WTC11 (cell line): Measurements from ENCODE around the gene GALNT17. TPM values are rescaled to one million over a fixed set of nuclear protein-coding genes. Genes with fewer than 3 reads are reported as not detected.
A peak's percentile ranks its signal among the peaks of the same experiment; 100 is the strongest.

Source experiments
- ATAC-seq: fragments of 200-7000 bp; cut with Tn5 transposase; 2 replicates; pipeline ENCODE4 v1.10.0; 2021; ENCODE audit warnings: mild to moderate bottlenecking, moderate library complexity
- CTCF ChIA-PET: fragments of 300-600 bp; sonication (Branson Sonifier 250); formaldehyde crosslinking; loops from one replicate; lab custom pipeline; 2021; ENCODE audit warnings: antibody characterized with exemption; lab: Charles Lee
- POLR2A ChIA-PET: fragments of 350-600 bp; sonication (Branson Sonifier 250); formaldehyde crosslinking; loops from one replicate; lab custom pipeline; 2021; ENCODE audit warnings: antibody characterized with exemption; lab: Charles Lee
- DNase-seq: peaks from one replicate; pipeline ENCODE4 v3.0.0; 2021; ENCODE audit warnings: low spot score
- H3K27ac Mint-ChIP-seq: 2 replicates; pipeline ENCODE4 v1.8.0; 2021; ENCODE audit warnings: mixed read lengths
- H3K27me3 Mint-ChIP-seq: 2 replicates; pipeline ENCODE4 v1.8.0; 2021; ENCODE audit warnings: low read depth, mild to moderate bottlenecking, moderate library complexity, mixed read lengths
- H3K36me3 Mint-ChIP-seq: 2 replicates; pipeline ENCODE4 v1.8.0; 2021; ENCODE audit warnings: mixed read lengths
- H3K4me1 Mint-ChIP-seq: 2 replicates; pipeline ENCODE4 v1.8.0; 2022; ENCODE audit warnings: mixed read lengths
- H3K4me3 Mint-ChIP-seq: 2 replicates; pipeline ENCODE4 v1.8.0; 2021; ENCODE audit warnings: mild to moderate bottlenecking, moderate library complexity, mixed read lengths
- H3K9me3 Mint-ChIP-seq: 2 replicates; pipeline ENCODE4 v1.8.0; 2021; ENCODE audit warnings: mixed read lengths
- ATF1 ChIP-seq: sonication (generic); formaldehyde crosslinking; IDR thresholded peaks from 2 replicates; pipeline ENCODE4 v1.8.1; 2023; ENCODE audit warnings: mild to moderate bottlenecking, moderate library complexity, missing genetic modification reagents
- CREM ChIP-seq: sonication (generic); formaldehyde crosslinking; IDR thresholded peaks from 2 replicates; pipeline ENCODE4 v1.8.1; 2022; ENCODE audit warnings: mild to moderate bottlenecking, missing genetic modification reagents, moderate library complexity
- EMX1 ChIP-seq: fragments of 250-450 bp; sonication (Bioruptor Pico); IDR thresholded peaks from 2 replicates; pipeline ENCODE4 v1.8.0; 2021; ENCODE audit warnings: mild to moderate bottlenecking
- KAT7 ChIP-seq: sonication (generic); formaldehyde crosslinking; IDR thresholded peaks from 2 replicates; pipeline ENCODE4 v1.8.1; 2023; ENCODE audit warnings: missing genetic modification reagents, mild to moderate bottlenecking, borderline replicate concordance
- MXD4 ChIP-seq: fragments of 250-450 bp; sonication (Bioruptor Pico); IDR thresholded peaks from 2 replicates; pipeline ENCODE4 v1.8.0; 2021; ENCODE audit warnings: mild to moderate bottlenecking, moderate library complexity, borderline replicate concordance
- NFATC4 ChIP-seq: fragments of 250-450 bp; sonication (Bioruptor Pico); IDR thresholded peaks from 2 replicates; pipeline ENCODE4 v1.9.0; 2021; ENCODE audit warnings: mild to moderate bottlenecking
- NFYB ChIP-seq: sonication (generic); formaldehyde crosslinking; conservative IDR thresholded peaks from 2 replicates; pipeline ENCODE4 v1.8.0; 2022; ENCODE audit warnings: low read depth, missing genetic modification reagents
- NR1H2 ChIP-seq: sonication (generic); formaldehyde crosslinking; IDR thresholded peaks from 2 replicates; pipeline ENCODE4 v1.9.0; 2021; ENCODE audit warnings: mild to moderate bottlenecking, moderate library complexity, missing genetic modification reagents
- SMAD3 ChIP-seq: sonication (generic); formaldehyde crosslinking; IDR thresholded peaks from 2 replicates; pipeline ENCODE4 v1.8.0; 2022; ENCODE audit warnings: missing genetic modification reagents, mild to moderate bottlenecking, borderline replicate concordance
- SMAD4 ChIP-seq: sonication (generic); formaldehyde crosslinking; IDR thresholded peaks from 2 replicates; pipeline ENCODE4 v1.8.0; 2022; ENCODE audit warnings: mild to moderate bottlenecking, missing genetic modification reagents
- SP1 ChIP-seq: sonication (generic); formaldehyde crosslinking; conservative IDR thresholded peaks from 2 replicates; pipeline ENCODE4 v1.8.1; 2022; ENCODE audit warnings: missing genetic modification reagents
- ZNF232 ChIP-seq: sonication (generic); formaldehyde crosslinking; IDR thresholded peaks from 2 replicates; pipeline ENCODE4 v1.8.0; 2022; ENCODE audit warnings: mild to moderate bottlenecking, missing genetic modification reagents
- ZNF423 ChIP-seq: fragments of 250-450 bp; sonication (Bioruptor Pico); IDR thresholded peaks from 2 replicates; pipeline ENCODE4 v2.1.2; 2022; ENCODE audit warnings: mild to moderate bottlenecking, moderate library complexity
- total RNA-seq: library from RNA; stranded (reverse); gene quantifications from 3 replicates; pipeline ENCODE4 v1.2.3, GENCODE V29; 2021
- TF ChIP-seq, protein P1 (sequence below): sonication (generic); formaldehyde crosslinking; IDR thresholded peaks from 2 replicates; pipeline ENCODE4 v1.8.1; 2023; ENCODE audit warnings: mild to moderate bottlenecking, missing genetic modification reagents
- TF ChIP-seq, protein P2 (sequence below): sonication (generic); formaldehyde crosslinking; IDR thresholded peaks from 2 replicates; pipeline ENCODE4 v1.8.0; 2023; ENCODE audit warnings: missing genetic modification reagents, mild to moderate bottlenecking, borderline replicate concordance
- TF ChIP-seq, protein P3 (sequence below): fragments of 250-450 bp; sonication (Bioruptor Pico); IDR thresholded peaks from 2 replicates; pipeline ENCODE4 v1.9.0; 2021; ENCODE audit warnings: mild to moderate bottlenecking, borderline replicate concordance
- TF ChIP-seq, protein P4 (sequence below): fragments of 250-450 bp; sonication (Bioruptor Pico); IDR thresholded peaks from 2 replicates; pipeline ENCODE4 v1.9.0; 2021; ENCODE audit warnings: moderate library complexity, mild to moderate bottlenecking, inconsistent platforms, borderline replicate concordance
- TF ChIP-seq, protein P5 (sequence below): sonication (generic); formaldehyde crosslinking; IDR thresholded peaks from 2 replicates; pipeline ENCODE4 v1.8.1; 2022; ENCODE audit warnings: mild to moderate bottlenecking, moderate library complexity, missing genetic modification reagents
- TF ChIP-seq, protein P6 (sequence below): sonication (generic); formaldehyde crosslinking; IDR thresholded peaks from 2 replicates; pipeline ENCODE4 v1.8.1; 2023; ENCODE audit warnings: mild to moderate bottlenecking, moderate library complexity, missing genetic modification reagents

Gene GALNT17
- total RNA-seq, 1 experiment from 2014 or later, result 61.1 TPM

DNA sequence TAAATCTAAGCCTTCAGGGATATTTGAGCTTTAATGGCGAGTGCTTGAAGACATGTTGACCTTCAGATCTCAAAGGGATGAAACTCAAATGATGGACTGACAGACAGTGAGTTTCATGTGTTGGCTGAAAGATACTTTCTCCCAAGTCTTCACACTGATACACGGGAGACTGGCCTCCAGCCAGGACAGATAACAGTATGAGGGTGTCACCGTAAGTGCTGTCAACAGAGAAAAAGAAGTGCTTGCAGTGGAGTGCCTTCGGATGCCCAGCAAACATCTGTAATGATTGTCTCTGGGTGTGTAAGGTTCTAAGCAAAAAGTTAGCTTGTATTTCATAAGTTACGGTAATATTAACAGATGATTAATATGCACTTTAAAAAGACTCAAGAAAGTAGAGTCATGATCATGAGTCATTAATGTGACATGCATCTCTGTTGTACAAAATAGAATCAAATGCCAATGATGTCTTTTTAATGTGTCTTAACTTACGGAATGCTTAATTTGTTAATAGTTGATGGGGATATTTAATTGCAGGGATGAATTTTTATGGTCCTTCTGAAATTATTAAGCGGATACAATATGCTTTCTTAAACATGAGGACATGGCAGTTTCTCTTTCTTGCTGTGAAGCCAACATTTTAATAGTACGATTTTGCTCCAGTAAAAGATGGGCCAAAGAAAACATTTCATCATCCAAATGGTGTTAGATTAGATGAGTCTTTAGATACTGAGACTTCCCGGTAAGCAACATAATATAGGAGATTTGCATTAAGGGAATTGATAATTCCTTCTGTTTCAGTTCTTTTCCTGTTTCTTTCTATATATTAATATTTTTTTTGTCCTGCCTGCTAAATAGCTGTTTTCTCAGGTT, 292.5 kb downstream of the GALNT17 start (continued):
- TF ChIP-seq ZNF423 (CRISPR knock-in tag) (no peak), KAT7 (CRISPR knock-in tag) (no peak), NFATC4 (CRISPR knock-in tag) (no peak), ATF1 (CRISPR knock-in tag) (no peak)
- TF ChIP-seq, protein P1, sequence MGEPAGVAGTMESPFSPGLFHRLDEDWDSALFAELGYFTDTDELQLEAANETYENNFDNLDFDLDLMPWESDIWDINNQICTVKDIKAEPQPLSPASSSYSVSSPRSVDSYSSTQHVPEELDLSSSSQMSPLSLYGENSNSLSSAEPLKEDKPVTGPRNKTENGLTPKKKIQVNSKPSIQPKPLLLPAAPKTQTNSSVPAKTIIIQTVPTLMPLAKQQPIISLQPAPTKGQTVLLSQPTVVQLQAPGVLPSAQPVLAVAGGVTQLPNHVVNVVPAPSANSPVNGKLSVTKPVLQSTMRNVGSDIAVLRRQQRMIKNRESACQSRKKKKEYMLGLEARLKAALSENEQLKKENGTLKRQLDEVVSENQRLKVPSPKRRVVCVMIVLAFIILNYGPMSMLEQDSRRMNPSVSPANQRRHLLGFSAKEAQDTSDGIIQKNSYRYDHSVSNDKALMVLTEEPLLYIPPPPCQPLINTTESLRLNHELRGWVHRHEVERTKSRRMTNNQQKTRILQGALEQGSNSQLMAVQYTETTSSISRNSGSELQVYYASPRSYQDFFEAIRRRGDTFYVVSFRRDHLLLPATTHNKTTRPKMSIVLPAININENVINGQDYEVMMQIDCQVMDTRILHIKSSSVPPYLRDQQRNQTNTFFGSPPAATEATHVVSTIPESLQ (CRISPR knock-in tag), result no peak
- TF ChIP-seq, protein P2, sequence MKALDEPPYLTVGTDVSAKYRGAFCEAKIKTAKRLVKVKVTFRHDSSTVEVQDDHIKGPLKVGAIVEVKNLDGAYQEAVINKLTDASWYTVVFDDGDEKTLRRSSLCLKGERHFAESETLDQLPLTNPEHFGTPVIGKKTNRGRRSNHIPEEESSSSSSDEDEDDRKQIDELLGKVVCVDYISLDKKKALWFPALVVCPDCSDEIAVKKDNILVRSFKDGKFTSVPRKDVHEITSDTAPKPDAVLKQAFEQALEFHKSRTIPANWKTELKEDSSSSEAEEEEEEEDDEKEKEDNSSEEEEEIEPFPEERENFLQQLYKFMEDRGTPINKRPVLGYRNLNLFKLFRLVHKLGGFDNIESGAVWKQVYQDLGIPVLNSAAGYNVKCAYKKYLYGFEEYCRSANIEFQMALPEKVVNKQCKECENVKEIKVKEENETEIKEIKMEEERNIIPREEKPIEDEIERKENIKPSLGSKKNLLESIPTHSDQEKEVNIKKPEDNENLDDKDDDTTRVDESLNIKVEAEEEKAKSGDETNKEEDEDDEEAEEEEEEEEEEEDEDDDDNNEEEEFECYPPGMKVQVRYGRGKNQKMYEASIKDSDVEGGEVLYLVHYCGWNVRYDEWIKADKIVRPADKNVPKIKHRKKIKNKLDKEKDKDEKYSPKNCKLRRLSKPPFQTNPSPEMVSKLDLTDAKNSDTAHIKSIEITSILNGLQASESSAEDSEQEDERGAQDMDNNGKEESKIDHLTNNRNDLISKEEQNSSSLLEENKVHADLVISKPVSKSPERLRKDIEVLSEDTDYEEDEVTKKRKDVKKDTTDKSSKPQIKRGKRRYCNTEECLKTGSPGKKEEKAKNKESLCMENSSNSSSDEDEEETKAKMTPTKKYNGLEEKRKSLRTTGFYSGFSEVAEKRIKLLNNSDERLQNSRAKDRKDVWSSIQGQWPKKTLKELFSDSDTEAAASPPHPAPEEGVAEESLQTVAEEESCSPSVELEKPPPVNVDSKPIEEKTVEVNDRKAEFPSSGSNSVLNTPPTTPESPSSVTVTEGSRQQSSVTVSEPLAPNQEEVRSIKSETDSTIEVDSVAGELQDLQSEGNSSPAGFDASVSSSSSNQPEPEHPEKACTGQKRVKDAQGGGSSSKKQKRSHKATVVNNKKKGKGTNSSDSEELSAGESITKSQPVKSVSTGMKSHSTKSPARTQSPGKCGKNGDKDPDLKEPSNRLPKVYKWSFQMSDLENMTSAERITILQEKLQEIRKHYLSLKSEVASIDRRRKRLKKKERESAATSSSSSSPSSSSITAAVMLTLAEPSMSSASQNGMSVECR (CRISPR knock-in tag), result no peak
- TF ChIP-seq, protein P3, sequence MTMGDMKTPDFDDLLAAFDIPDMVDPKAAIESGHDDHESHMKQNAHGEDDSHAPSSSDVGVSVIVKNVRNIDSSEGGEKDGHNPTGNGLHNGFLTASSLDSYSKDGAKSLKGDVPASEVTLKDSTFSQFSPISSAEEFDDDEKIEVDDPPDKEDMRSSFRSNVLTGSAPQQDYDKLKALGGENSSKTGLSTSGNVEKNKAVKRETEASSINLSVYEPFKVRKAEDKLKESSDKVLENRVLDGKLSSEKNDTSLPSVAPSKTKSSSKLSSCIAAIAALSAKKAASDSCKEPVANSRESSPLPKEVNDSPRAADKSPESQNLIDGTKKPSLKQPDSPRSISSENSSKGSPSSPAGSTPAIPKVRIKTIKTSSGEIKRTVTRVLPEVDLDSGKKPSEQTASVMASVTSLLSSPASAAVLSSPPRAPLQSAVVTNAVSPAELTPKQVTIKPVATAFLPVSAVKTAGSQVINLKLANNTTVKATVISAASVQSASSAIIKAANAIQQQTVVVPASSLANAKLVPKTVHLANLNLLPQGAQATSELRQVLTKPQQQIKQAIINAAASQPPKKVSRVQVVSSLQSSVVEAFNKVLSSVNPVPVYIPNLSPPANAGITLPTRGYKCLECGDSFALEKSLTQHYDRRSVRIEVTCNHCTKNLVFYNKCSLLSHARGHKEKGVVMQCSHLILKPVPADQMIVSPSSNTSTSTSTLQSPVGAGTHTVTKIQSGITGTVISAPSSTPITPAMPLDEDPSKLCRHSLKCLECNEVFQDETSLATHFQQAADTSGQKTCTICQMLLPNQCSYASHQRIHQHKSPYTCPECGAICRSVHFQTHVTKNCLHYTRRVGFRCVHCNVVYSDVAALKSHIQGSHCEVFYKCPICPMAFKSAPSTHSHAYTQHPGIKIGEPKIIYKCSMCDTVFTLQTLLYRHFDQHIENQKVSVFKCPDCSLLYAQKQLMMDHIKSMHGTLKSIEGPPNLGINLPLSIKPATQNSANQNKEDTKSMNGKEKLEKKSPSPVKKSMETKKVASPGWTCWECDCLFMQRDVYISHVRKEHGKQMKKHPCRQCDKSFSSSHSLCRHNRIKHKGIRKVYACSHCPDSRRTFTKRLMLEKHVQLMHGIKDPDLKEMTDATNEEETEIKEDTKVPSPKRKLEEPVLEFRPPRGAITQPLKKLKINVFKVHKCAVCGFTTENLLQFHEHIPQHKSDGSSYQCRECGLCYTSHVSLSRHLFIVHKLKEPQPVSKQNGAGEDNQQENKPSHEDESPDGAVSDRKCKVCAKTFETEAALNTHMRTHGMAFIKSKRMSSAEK (CRISPR knock-in tag), result no peak

DNA sequence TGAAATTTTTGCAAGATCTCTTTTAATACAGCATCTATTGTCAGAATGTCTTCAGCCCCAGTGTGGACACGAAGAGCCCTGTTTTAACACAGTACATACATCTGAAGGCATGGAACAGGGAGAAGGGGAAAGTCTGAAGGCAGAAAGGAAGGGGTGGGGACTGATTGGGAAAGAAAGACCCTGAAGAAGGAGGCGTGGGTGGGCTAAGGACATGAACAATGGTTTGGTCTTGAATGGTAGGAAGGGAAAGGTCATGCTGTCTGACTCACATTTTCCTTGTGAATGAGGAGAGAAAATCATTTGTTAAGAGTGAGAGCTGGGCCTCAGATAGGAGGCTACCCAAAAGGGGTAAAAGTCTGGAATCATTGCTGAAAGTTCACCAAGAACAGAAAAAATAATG, 297.1 kb downstream of the GALNT17 start:
- H3K27ac Mint-ChIP-seq, result 0 out of 2 replicates have a peak overlapping the region, but pooled peaks have one; percentile 13
- H3K27me3 Mint-ChIP-seq, result no peaks in the 10 kb centered on the region
- ChIA-PET POLR2A (no interaction called here), CTCF (no interaction called here)
- no peak overlapping the region for H3K4me3 Mint-ChIP-seq
- DNase-seq (no peak), ATAC-seq (no peak)
- peaks cover 25% of the 10 kb centered on the region for H3K4me1 Mint-ChIP-seq
- H3K9me3 Mint-ChIP-seq, result no peaks in the 10 kb centered on the region
- H3K36me3 Mint-ChIP-seq, result peaks cover 75% of the 10 kb centered on the region
- TF ChIP-seq SMAD3 (CRISPR knock-in tag), result no peak
- no peak for TF ChIP-seq MXD4
- no peak for TF ChIP-seq ZNF232 (CRISPR knock-in tag)
- no peak for TF ChIP-seq NR1H2
- TF ChIP-seq SMAD4 (CRISPR knock-in tag), result no peak
- TF ChIP-seq, protein P4, sequence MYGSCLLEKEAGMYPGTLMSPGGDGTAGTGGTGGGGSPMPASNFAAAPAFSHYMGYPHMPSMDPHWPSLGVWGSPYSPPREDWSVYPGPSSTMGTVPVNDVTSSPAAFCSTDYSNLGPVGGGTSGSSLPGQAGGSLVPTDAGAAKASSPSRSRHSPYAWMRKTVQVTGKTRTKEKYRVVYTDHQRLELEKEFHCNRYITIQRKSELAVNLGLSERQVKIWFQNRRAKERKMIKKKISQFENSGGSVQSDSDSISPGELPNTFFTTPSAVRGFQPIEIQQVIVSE (CRISPR knock-in tag), result no peak
- TF ChIP-seq, protein P5, sequence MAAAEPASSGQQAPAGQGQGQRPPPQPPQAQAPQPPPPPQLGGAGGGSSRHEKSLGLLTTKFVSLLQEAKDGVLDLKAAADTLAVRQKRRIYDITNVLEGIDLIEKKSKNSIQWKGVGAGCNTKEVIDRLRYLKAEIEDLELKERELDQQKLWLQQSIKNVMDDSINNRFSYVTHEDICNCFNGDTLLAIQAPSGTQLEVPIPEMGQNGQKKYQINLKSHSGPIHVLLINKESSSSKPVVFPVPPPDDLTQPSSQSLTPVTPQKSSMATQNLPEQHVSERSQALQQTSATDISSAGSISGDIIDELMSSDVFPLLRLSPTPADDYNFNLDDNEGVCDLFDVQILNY (CRISPR knock-in tag), result no peak
- TF ChIP-seq, protein P6, sequence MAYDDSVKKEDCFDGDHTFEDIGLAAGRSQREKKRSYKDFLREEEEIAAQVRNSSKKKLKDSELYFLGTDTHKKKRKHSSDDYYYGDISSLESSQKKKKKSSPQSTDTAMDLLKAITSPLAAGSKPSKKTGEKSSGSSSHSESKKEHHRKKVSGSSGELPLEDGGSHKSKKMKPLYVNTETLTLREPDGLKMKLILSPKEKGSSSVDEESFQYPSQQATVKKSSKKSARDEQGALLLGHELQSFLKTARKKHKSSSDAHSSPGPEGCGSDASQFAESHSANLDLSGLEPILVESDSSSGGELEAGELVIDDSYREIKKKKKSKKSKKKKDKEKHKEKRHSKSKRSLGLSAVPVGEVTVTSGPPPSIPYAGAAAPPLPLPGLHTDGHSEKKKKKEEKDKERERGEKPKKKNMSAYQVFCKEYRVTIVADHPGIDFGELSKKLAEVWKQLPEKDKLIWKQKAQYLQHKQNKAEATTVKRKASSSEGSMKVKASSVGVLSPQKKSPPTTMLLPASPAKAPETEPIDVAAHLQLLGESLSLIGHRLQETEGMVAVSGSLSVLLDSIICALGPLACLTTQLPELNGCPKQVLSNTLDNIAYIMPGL, result no peak
- no peak for TF ChIP-seq EMX1 (CRISPR knock-in tag)
- TF ChIP-seq SP1 (CRISPR knock-in tag), result no peak
- no peak for TF ChIP-seq NFYB
- TF ChIP-seq CREM (CRISPR knock-in tag), result no peak
